Activated CD8-positive, alpha-beta memory T cell treated with anti-CD3 and anti-CD28 coated beads for 24 hours (primary cell): ENCODE data around the gene STOX1.
"Not testable (repeated sequence)": the region's sequence is repeated elsewhere in the genome, so short reads cannot be mapped to it uniquely, and the experiment has no call there.

Experiments used
- DNase-seq: peaks from one replicate; pipeline ENCODE4 v3.0.0-alpha.2; 2020

Gene STOX1

DNA sequence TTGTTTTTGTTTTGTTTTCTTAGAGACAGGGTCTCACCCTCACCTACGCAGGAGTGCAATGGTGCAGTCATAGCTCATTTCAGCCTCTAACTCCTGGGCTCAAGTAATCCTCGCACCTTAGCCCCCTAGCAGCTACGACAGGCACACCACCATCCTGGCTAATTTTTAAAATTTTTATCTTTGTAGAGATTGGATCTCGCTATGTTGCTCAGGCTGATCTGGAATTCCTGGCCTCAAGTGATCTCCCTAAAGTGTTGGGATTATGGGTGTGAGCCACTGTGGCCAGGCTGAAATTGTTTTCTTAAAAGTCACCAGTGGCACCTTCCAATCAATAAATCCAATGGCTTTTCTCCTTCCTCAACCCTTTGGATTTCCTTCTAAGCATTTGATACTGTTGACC lies 52.9 kb downstream of the STOX1 start:
- DNase-seq: no peak

DNA sequence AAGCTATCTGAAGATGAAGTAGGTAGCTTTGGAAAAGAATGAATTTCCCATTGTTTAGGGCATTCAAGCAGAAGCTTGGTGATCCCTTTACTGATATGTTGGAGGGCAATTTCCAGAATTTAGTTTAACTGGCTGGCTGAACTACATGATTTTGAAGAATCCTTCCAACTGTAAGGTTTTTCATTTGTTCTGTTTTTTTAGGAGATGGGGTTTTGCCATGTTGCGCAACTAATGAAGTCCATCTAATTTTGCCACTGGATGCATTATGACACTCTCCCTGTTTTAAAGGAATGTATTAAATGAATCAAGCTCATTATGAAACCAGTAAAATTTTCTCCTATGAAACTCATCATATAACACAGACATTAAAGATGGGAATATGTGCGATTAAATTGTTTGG lies 67.7 kb downstream of the STOX1 start:
- no peak for DNase-seq

DNA sequence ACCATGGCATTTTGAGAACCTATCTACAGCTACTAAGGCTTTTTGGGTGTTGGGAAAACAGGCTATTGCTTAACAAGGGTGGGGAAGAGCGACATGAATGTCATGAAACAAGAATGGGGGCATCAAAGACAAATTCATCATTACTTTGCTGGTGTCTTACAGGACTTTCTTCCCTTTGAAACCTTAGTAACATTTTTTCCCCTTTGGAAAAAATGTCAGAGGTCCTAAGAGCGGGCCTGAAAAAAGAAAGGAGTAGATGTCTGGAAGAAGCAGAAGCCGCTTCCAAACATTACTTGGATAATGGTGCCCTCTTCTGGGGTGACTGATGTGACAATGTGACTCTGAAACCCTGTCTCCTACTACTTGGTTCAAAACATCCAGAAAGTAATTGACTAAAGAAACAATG lies 70.0 kb downstream of the STOX1 start:
- no peak for DNase-seq

DNA sequence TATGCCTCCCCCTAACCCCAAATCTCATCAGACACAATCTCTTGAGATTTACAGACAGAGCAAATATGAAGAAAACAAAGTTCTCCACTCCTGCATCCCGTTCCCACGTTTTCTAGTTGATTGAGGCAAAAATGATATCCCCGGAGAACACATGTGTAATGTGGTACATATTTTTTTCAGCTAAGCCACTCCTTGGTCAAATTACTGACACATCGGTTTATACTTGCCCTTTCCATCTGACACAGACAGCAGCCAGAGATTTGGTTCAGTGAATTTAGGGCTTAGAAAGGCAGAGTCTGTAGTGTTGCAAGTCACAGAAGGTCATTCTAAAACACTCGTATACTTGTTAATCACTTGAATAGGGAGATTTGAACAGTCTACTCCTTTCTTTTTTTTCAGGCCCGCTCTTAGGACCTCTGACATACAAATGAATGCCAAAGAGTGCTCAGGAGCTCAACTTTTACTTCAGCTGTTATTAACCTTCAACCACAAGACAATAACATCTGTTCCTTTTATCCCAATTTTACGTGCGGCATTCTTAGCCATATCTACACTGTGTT lies 71.9 kb downstream of the STOX1 start:
- DNase-seq: no peak

DNA sequence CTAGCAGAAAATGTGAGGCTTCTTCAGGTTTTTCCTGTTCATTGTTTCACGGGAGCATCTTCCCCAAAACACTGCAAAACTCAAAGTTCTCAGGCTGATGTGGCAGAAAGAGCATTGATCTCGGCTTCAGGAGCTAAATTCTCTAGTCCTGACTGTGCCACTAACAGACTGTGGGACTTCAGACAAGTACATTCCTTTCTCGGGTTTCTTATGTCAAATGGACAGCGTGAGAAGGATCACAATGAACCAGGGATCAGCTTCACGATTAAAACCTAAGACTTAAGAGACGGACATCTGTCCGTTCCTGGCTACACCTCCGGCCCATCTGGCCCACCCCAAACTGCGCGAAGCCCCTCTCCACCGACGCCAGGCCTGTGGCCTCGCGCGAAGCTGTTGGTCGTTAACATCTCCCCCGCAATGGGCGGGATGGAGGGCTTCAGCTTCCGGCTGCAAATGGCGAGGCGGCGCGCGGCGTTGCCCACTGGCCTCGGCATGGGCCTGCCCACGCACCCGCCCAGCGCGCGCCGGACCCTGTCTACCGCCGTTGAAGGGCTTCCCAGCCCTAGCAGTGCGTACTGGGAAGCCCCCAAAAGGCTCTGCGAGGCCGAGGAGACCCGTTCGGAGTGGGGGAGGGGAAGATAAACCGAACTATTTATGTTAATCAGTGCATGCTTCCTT lies 73.2 kb downstream of the STOX1 start:
- DNase-seq: peak; percentile 93

DNA sequence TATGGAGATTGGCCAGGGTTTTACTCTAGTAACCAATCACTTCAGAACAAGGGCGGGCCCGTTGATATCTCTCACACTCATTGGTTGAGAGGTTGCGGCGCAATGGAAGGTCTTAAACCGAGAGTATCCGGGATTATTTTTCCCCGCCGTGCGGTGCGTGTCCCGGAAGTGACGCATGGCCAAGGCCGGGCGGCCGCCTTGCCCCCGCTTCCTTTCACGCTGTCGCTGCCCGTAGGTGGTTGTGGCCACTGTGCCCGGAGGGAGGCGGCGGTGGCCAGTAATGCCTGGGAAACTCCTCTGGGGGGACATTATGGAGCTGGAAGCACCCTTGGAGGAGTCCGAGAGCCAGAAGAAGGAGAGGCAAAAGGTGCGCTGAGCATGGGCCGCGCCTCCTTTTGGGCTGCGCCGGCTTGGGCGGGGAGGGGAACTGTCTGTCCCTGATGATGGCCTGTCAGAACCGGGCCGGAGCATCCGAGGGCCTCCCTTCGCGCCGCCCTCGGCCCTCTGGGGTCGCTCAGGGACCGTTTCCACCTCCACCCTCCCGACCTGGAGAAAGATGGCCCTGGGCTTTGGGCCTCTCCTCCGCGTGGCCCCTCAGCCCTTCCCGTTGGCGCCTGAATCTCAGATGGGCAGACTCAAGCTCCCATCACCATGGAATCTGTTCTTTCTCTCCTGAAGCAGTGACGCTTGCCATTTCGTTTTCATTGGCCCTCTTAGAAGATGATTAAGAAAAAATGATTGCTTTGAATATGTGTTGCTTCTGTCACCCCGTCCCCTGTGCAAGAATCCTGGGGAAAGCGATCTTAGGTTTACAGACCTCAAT lies 74.0 kb downstream of the STOX1 start, which contains the start of gene DDX50:
Gene DDX50 (plus strand): TSS at position 211 of the 823 bp plus-strand sequence. CDS start 70 bp downstream, at position 281.
- peak; percentile 97 for DNase-seq

DNA sequence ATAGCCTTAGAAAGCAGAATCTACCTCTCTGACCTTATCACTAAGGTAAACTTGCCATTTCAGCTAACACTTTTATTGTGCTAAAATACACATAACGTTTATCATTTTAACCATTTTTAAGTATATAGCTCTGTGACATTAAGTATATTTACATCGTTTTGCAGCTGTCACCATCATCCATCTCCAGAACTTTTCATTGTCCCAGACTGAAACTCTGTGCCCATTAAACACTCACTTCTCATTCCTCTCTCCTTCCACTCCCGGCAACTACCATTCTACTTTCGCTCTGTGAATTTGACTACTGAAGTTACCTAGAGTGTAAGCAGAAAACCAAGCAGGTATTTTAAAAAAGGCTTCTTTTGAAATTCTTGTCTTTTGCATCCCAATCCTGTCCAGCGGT lies 75.1 kb downstream of the STOX1 start:
- no peak for DNase-seq

DNA sequence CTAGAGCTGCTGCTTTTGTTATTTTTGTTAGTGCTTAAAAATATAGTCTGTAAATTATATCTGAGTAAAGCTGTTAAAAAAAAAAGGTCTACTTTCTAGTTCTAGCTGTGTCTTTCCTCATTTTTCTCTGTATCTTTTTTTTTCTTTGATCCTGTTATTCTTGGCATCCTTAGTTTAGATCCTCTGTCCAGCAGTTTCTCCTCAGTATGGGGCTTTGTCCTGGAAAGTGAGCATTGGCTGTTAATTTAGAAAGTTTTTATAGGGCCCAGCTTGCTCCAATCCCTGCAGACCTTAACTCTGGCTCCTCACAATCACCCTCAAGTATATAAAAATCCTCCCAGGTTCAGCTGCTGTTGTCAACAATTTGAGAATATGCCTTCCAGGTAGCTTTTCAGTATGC lies 97.3 kb downstream of the STOX1 start:
- no peak for DNase-seq

DNA sequence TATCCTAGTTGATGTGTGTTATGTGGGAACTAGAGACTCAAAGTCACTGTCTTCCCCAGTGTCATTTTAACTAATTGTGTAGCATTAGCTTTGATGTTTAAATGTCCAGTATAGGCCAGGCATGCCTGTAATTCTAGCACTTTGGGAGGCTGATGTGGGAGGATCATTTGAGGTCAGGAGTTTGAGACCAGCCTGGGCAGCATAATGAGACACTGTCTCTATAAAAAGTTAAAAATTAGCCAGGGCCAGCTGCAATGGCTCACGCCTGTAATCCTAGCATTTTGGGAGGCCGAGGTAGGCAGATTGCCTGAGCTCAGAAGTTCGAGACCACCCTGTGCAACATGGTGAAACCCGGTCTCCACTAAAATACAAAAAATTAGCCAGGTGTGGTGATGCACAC lies 98.2 kb downstream of the STOX1 start:
- DNase-seq: no peak

DNA sequence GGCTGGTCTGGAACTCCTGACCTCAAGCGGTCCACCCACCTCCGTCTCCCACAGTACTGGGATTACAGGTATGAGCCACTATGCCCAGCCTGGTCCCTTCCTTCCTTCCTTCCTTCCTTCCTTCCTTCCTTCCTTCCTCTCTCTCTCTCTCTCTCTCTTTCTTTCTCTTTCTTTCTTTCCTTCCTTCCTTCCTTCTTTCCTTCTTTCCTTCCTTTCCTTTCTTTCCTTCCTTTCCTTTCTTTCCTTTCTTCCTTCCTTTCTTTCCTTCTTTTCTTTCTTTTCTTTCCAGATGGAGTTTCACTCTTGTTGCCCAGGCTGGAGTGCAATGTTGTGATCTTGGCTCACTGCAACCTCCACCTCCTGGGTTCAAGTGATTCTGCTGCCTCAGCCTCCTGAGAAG lies 101.8 kb downstream of the STOX1 start:
- not testable (repeated sequence) for DNase-seq

DNA sequence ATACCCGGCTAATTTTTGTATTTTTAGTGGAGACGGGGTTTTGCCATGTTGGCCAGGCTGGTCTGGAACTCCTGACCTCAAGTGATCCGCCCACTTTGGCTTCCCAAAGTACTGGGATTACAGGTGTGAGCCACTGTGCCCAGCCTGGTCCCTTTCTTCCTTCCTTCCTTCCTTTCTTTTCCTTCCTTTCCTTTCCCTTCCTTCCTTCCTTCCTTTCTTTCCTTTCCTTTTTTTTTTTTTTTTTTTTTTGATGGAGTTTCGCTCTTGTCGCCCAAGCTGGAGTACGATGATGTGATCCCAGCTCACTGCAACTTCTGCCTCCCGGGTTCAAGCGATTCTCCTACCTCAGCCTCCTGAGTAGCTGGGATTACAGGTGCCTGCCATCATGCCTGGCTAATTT lies 102.6 kb downstream of the STOX1 start:
- DNase-seq: not testable (repeated sequence)

DNA sequence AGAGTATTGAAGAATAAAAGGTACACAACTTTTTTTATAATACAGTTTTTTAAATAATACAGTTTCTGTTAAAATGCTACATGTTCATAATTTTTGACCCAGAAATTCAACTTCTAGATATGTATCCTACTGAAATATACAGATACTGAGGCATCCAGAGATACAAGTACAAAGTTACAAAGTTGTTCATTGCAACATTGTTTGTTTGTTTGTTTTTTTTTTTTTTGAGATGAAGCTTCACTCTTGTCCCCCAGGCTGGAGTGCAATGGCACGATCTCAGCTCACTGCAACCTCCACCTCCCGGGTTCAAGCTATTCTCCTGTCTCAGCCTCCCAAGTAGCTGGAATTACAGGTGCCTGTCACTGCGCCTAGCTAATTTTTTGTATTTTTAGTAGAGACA lies 105.5 kb downstream of the STOX1 start:
- not testable (repeated sequence) for DNase-seq

DNA sequence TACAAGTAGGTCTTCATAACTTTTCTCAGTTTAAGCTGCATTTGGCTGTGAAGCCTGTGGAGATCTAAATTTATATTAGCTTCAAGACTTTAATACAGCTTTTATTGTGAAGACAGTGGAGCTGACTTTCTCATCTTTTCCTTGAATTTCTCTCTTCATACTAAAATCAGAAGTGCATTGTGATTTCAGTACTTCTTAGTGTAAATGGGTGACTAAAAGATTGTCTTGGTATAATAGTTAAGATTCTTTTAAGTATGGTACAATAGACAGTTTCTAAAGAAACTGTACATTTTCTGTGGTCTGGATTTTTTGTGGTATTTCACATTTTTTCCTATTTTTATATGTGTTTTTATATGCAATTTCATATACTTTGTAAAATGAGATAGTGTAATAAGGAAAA lies 107.7 kb downstream of the STOX1 start:
- DNase-seq: no peak

DNA sequence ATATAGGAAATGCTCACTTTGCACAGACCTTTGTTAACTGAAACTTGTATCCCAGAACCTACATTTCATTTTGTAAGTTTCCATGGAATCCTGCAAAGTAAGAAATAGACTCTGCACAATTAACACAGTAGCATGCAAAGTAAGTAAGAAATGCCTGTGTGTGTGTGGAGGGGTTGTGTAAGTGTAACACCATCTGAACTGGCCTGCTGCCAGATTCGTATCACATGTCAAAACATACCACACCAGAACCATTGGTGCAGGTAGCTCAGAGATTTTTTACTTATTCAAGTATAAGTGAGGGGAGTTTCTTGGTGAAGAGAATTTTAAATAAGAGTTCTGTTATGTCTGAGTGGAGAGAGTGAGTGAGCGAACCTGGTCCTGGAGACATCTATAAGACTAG lies 110.8 kb downstream of the STOX1 start:
- no peak for DNase-seq

DNA sequence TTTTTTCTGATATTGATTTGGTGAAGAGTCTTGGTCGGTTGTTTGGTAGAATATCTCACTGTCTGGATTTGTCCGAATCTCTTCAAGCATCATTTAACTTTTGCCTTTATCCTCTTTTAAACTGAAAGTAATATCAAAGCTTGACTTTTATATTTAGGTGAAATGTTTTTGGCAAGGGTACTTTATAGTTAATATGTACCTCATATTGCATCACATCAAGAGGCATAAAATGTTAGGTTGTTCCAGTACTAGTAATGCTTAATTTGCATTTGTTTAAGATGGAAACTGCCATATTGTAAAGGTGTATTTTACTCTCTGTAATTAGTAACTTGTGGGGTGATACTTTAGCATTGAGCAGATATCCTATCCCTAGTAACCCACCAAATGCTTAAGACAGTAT lies 111.6 kb downstream of the STOX1 start:
- no peak for DNase-seq

DNA sequence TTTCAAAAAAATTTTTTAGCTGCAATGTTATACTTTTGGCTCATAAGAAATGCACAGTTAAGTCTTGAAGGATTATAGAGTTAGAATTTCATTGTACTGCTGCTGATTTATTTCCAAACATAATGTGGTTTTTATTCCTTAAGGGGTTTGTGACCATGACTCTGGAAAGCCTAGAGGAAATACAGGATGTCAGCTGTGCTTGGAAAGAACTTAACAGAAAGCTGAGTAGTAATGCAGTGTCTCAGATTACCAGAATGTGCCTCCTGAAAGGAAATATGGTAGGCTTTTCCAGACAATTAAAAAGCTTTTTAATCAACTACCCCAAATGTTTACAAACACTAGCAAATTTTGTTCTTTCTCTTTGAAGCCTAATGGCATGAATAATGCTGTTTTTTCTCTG lies 113.6 kb downstream of the STOX1 start:
- DNase-seq: not testable (repeated sequence)
